Measurements from ENCODE around the gene SYNE2. TPM values are rescaled to one million over a fixed set of nuclear protein-coding genes. Genes with fewer than 3 reads are reported as not detected.

Gene SYNE2
- total RNA-seq, 2 donors from 2014 or later: 206 to 223 TPM

DNA sequence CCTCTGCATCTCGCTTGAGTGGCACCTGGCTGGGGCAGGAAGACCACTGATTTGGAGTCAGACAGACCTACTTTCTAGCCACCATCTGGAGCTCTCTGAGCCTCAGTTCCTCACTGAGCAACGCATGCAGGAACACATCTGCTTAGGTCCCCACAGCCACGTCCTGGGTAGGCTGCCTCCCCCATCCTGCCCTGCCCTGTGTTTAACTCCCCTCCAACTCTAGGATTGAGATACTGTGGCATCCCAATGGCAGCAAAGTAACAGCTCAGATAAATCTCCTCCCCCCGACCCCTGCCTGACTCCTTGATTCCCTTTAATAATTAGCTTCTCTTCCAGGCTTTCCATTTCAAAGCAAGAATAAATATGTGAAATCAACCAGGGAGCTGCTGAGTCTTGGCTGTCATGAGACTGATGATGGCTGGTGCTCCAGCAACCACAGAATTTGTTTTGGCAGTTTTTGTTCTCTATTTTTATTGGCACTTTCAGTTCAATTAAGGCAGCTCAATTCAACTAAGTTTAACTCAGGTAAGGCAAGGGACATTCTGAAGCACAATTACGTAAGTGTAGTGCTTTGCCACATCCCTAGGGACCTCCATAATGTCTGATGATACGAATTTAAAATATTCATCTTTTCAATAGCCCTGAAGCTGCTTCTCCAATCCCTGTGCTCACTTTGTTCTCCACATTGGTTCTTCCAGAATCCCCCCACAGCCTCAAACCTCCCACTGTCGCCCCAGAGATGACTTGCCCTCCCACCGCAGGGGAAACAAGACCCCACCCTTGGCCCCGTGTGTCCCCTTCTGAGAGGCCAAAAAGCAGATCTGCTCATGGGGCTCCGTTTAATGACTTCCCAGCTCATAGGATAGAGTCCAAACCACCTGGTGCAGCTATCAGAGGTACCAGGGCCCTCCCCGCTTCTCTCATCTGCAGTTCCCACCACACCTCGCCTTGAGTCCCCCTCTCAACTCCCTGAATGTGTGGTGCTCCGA is 383.1 kb downstream of the SYNE2 start:
- peak overlapping the region; percentile 64 for H3K4me3 Mint-ChIP-seq
- H3K4me1 Mint-ChIP-seq: peaks cover 27% of the 10 kb centered on the region
- no peak for DNase-seq
- no peaks in the 10 kb centered on the region for H3K9me3 ChIP-seq (ENCODE audit: control insufficient read depth, low read length, poor library complexity, severe bottlenecking)
- ATAC-seq: peak; percentile 64
- peak overlapping the region; percentile 87 for H3K27ac Mint-ChIP-seq
- no peaks in the 10 kb centered on the region for H3K36me3 Mint-ChIP-seq (ENCODE audit: low read depth)
- H3K27me3 Mint-ChIP-seq: peaks cover 7% of the 10 kb centered on the region

DNA sequence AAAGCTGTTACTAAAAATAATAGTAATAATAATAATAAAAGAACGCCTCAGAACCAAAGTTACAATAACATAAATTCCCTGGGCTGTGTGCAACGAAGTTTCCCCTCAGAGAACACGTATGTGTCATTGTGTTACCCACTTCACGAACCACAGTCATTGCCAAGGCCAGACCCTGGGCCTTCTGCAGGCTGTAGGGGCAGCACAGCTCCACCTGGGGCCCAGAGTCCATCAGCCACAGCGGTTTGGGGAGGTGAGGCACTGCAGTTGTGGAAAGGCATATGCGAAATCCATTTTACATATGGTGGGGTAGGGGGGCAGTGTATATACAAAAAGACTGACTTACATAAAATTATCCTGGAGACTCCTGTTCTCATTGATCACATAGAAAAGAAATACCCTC is 385.2 kb downstream of the SYNE2 start:
- no peak overlapping the region for H3K4me3 Mint-ChIP-seq
- no peaks in the 10 kb centered on the region for H3K9me3 ChIP-seq (ENCODE audit: control insufficient read depth, low read length, poor library complexity, severe bottlenecking)
- H3K27me3 Mint-ChIP-seq: peaks cover 20% of the 10 kb centered on the region
- ATAC-seq (no peak), DNase-seq (no peak)
- H3K27ac Mint-ChIP-seq: peak overlapping the region; percentile 63
- peaks cover 23% of the 10 kb centered on the region for H3K4me1 Mint-ChIP-seq
- H3K36me3 Mint-ChIP-seq (ENCODE audit: low read depth): no peaks in the 10 kb centered on the region

DNA sequence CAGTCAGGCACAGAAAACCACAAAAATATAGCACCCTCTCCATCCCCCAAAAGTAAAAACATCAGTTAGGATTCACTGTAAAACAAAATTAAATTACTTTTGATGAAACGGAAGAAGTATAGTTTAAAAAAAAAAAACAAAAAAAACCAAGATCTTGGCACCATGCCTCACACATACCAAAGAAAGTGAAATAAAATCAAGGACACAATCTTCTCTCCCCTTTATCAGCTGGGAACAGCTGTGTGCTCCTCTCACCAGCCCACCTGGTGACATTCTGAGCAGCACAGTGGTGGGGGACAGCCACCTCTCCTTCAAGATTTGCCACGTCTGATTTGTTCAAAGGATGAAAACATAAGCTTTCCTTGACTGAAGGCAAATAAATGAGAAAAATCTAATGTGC is 385.8 kb downstream of the SYNE2 start:
- Mint-ChIP-seq H3K4me3 (peak overlapping the region; percentile 31), H3K36me3 (ENCODE audit: low read depth) (no peaks in the 10 kb centered on the region), H3K4me1 (peaks cover 23% of the 10 kb centered on the region), H3K27ac (peak overlapping the region; percentile 63), H3K27me3 (peaks cover 21% of the 10 kb centered on the region)
- ATAC-seq (no peak), DNase-seq (no peak)
- no peaks in the 10 kb centered on the region for H3K9me3 ChIP-seq (ENCODE audit: control insufficient read depth, low read length, poor library complexity, severe bottlenecking)

DNA sequence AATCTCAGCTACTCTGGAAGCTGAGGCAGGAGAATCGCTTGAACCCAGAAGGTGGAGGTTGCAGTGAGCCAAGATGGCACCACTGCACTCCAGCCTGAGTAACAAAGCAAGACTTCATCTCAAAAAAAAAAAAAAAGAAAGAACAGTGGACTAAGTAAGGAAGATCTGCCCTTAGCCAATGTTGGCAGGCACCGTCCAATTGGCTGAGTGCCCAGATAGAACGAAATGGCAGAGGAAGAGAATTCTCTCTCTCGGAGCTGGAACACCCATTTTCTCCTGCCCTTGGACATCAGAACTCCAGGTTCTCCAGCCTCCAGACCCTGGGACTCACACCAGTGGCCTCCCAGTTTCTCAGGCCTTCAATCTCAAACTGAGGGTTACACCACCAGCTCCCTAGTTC is 391.5 kb downstream of the SYNE2 start:
- ATAC-seq (no peak), DNase-seq (no peak)
- peaks cover 52% of the 10 kb centered on the region for H3K27me3 Mint-ChIP-seq
- H3K27ac Mint-ChIP-seq: no peak overlapping the region
- peaks cover 10% of the 10 kb centered on the region for H3K36me3 Mint-ChIP-seq (ENCODE audit: low read depth)
- peaks cover 5% of the 10 kb centered on the region for H3K4me1 Mint-ChIP-seq
- H3K9me3 ChIP-seq (ENCODE audit: control insufficient read depth, low read length, poor library complexity, severe bottlenecking): no peaks in the 10 kb centered on the region
- no peak overlapping the region for H3K4me3 Mint-ChIP-seq

DNA sequence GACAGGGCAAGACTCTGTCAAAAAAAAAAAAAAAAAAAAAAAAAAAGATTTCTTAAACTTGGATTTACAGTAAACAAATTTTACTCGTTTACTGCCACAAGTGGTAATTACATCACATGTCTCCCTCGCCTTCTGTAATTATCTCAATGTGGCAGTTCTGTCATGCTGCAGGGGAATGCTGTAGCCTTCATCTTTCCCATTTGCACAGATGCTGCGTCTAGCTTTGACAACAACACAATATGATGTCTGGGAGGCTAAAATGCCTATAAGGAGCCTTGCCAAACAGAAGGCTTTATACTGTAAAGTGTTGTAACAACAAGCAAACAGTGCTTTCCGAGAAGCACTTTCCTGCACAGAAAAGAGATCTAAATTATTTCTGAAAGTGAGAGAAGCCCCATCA is 392.7 kb downstream of the SYNE2 start:
- Mint-ChIP-seq H3K4me1 (peaks cover 2% of the 10 kb centered on the region), H3K4me3 (no peak overlapping the region), H3K36me3 (ENCODE audit: low read depth) (peaks cover 10% of the 10 kb centered on the region), H3K27me3 (peaks cover 52% of the 10 kb centered on the region), H3K27ac (no peak overlapping the region)
- ATAC-seq: no peak
- no peaks in the 10 kb centered on the region for H3K9me3 ChIP-seq (ENCODE audit: control insufficient read depth, low read length, poor library complexity, severe bottlenecking)
- DNase-seq: no peak

DNA sequence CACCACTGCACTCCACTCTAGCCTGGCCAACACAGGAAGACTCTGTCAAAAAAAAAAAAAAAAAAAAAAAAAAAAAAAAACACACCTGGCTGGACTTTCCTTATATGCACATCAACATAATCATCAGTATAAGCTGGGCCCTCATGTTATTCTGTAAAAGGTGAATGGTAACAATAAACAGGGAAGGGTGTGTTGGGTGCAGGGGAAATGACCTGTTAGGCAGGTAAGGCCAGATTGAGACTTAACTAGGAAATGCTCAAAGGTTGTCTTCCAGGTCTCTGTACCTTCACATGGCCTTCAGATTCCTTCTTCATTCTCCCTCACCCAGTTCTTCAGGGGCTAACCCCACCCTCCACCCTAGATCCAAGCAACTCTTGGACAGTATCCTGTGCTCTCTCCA is 393.9 kb downstream of the SYNE2 start:
- H3K36me3 Mint-ChIP-seq (ENCODE audit: low read depth): peaks cover 10% of the 10 kb centered on the region
- H3K27ac Mint-ChIP-seq: no peak overlapping the region
- H3K4me3 Mint-ChIP-seq: no peak overlapping the region
- ATAC-seq (no peak), DNase-seq (no peak)
- H3K27me3 Mint-ChIP-seq: peaks cover 53% of the 10 kb centered on the region
- peaks cover 2% of the 10 kb centered on the region for H3K4me1 Mint-ChIP-seq
- H3K9me3 ChIP-seq (ENCODE audit: control insufficient read depth, low read length, poor library complexity, severe bottlenecking): no peaks in the 10 kb centered on the region

DNA sequence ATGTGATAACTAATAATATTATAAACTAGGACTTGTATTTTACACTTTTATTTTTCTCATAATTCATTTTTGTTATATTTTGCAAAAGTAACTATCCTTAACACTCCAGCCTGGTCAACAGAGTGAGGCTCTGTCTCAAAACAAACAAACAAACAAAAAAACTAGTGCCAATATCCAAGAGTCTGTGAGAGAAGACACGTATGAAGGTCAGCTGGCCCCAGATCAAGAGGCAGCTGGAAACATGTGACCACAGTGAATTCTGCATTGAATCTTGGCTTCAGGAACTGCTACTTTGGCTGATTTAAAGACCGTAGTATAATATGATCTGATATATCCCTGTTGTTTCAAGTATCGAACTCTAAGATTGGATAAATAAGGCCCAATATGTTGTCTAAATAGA is 394.4 kb downstream of the SYNE2 start:
- H3K9me3 ChIP-seq (ENCODE audit: control insufficient read depth, low read length, poor library complexity, severe bottlenecking): no peaks in the 10 kb centered on the region
- DNase-seq (no peak), ATAC-seq (no peak)
- H3K4me3 Mint-ChIP-seq: no peak overlapping the region
- peaks cover 2% of the 10 kb centered on the region for H3K4me1 Mint-ChIP-seq
- peaks cover 10% of the 10 kb centered on the region for H3K36me3 Mint-ChIP-seq (ENCODE audit: low read depth)
- no peak overlapping the region for H3K27ac Mint-ChIP-seq
- H3K27me3 Mint-ChIP-seq: peaks cover 50% of the 10 kb centered on the region

DNA sequence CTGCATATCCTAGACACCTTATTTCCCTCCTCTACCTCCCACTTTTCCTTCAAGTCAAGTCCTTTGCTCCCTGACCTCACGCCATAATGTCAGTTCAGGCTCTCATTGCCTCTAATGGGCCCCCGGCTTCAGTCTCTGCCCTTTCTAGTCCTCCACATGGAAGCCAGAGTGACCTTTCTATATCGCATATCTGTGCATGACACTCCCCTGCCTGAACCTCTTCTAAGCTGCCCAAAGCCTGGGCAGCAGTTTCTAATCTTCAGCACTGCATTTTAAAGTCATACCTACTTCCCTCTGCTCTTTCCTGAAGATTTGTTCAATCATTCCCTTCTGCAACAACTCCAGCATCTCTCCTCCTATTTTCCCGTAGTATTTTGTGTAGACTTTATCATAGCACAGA is 395.9 kb downstream of the SYNE2 start:
- Mint-ChIP-seq H3K4me3 (no peak overlapping the region), H3K27ac (no peak overlapping the region), H3K4me1 (peaks cover 2% of the 10 kb centered on the region), H3K27me3 (peaks cover 42% of the 10 kb centered on the region), H3K36me3 (ENCODE audit: low read depth) (peaks cover 10% of the 10 kb centered on the region)
- no peaks in the 10 kb centered on the region for H3K9me3 ChIP-seq (ENCODE audit: control insufficient read depth, low read length, poor library complexity, severe bottlenecking)
- DNase-seq (no peak), ATAC-seq (no peak)

DNA sequence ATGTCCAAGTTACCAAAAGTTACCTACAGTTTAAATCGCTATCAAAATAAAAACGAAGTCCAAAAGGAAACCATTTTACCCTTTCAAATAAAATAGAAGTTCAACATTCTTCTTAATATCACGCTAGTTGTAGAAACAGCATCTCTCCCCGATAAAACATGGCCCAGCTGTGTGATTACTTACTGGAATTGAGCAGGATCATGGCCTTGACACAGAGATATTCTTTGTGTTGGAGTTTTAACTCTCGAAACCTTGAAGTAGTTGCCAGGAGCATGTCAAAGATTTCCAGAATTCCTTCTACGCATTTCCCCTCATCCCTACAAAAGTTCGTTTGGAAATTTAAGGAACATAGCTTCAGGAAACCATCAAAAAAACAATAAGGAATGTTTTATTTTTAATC is 396.6 kb downstream of the SYNE2 start:
- H3K9me3 ChIP-seq (ENCODE audit: control insufficient read depth, low read length, poor library complexity, severe bottlenecking): no peaks in the 10 kb centered on the region
- Mint-ChIP-seq H3K4me1 (peaks cover 2% of the 10 kb centered on the region), H3K4me3 (no peak overlapping the region), H3K27ac (no peak overlapping the region), H3K27me3 (peaks cover 37% of the 10 kb centered on the region), H3K36me3 (ENCODE audit: low read depth) (peaks cover 10% of the 10 kb centered on the region)
- no peak for DNase-seq
- ATAC-seq: no peak

DNA sequence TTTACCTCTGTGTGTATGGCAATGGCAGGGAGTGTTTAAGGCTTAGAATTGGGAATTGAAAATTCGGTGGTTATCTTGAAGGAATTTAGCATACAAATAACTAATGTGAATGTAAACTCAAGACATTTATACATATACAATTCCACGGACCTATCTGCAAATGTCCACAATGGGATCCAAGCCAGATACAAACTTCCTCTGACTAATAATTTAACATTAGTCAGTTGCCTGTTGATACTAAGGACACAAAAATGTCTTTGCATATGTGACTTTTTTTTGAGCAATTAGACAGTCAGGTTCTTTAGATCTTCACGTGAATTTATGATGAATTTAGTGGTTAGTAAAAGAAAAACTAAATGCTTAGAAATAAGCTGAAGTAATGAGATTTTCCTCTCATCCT is 400.9 kb downstream of the SYNE2 start:
- peaks cover 17% of the 10 kb centered on the region for H3K27me3 Mint-ChIP-seq
- H3K4me3 Mint-ChIP-seq: no peak overlapping the region
- peaks cover under 1% of the 10 kb centered on the region for H3K4me1 Mint-ChIP-seq
- H3K36me3 Mint-ChIP-seq (ENCODE audit: low read depth): peaks cover 4% of the 10 kb centered on the region
- H3K9me3 ChIP-seq (ENCODE audit: control insufficient read depth, low read length, poor library complexity, severe bottlenecking): no peaks in the 10 kb centered on the region
- no peak for DNase-seq
- H3K27ac Mint-ChIP-seq: no peak overlapping the region
- no peak for ATAC-seq

DNA sequence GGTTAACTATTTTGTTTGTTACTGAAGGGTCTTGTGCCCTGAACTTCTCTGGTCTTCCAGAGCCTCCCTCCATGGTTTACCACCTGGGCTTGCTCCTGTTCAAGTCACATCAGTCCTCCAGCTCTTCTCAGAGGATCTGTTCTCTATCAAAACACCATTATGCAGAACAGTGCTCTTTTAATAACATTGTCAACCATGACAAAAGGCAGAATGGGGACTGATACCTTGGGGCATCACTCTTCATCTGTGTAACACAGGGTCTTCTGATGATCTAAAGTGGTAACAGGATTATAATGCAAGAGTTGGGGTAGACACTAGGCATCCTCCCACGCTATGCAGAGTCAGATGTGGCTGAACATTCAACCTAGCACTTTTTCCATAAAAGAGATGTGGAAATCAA is 403.0 kb downstream of the SYNE2 start:
- Mint-ChIP-seq H3K4me3 (no peak overlapping the region), H3K4me1 (no peaks in the 10 kb centered on the region), H3K27me3 (peaks cover 3% of the 10 kb centered on the region), H3K36me3 (ENCODE audit: low read depth) (no peaks in the 10 kb centered on the region), H3K27ac (no peak overlapping the region)
- DNase-seq (no peak), ATAC-seq (no peak)
- H3K9me3 ChIP-seq (ENCODE audit: control insufficient read depth, low read length, poor library complexity, severe bottlenecking): no peaks in the 10 kb centered on the region

DNA sequence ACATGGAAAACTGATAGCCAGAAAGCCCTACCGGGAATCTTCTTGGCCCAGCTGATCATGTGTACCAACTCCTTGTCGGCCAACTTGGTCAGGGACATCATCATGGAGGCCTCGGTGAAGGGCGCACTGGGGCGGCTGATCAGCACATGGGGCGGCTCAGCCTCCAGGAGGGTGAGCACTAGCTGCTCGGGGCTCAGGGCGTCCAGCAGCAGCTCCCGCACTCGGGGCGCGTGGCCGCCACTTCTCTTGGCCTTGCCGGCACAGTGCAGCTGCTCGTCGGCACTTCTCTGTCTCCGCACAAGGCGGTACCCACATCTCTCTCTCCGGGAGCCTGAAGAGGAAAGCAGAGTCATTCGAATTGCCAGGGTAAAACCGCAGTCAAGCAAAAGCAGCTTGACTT is 407.6 kb downstream of the SYNE2 start:
- H3K27ac Mint-ChIP-seq: no peak overlapping the region
- no peak for ATAC-seq
- no peaks in the 10 kb centered on the region for H3K27me3 Mint-ChIP-seq

DNA sequence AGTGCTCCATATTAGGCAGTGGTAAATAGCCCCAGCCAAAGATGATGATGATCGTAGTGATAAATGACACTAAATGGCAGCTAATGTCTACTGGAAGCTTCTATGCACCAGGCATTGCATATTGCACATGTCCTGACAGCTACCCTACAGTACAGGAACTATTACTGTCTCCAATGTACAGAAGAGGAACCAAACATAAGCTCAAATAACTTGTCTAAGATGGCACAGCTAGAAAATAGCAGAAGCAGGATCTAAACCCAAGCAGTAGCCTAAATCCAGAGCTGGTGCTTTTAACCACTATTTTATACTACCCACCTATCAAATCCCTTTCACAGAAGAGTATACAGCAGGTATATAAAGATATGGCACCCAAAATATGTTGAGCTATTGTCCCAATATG is 412.4 kb downstream of the SYNE2 start:
- Mint-ChIP-seq H3K4me3 (no peak overlapping the region), H3K36me3 (ENCODE audit: low read depth) (no peaks in the 10 kb centered on the region)
- ATAC-seq: no peak

More for the DNA sequence above, 407.6 kb downstream of the SYNE2 start:
- Mint-ChIP-seq H3K36me3 (ENCODE audit: low read depth) (no peaks in the 10 kb centered on the region), H3K4me1 (no peaks in the 10 kb centered on the region), H3K4me3 (no peak overlapping the region)
- DNase-seq: no peak
- no peaks in the 10 kb centered on the region for H3K9me3 ChIP-seq (ENCODE audit: control insufficient read depth, low read length, poor library complexity, severe bottlenecking)

DNA sequence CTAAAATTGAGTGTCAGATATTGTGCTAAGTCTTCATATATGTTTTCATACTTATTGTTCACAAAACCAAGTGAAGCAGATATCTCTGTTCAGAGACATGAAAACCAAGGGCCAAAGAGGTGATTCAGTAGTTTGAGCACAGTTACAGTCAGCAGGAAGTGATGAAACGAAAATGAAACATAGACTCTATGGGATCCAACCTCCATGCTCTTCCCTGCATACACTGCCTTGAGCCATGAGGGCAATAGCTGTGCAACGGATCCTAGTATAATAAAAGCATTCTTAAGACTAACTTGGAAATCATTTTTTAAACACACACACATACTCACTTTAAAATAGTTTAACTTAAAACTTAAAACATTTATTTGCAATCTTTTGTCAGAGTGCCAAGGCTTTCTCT is 413.4 kb downstream of the SYNE2 start:
- Mint-ChIP-seq H3K27me3 (no peaks in the 10 kb centered on the region), H3K27ac (peak overlapping the region; percentile 2), H3K4me1 (peaks cover 13% of the 10 kb centered on the region), H3K4me3 (no peak overlapping the region), H3K36me3 (ENCODE audit: low read depth) (no peaks in the 10 kb centered on the region)
- DNase-seq (no peak), ATAC-seq (no peak)
- no peaks in the 10 kb centered on the region for H3K9me3 ChIP-seq (ENCODE audit: control insufficient read depth, low read length, poor library complexity, severe bottlenecking)

More for the DNA sequence above, 412.4 kb downstream of the SYNE2 start:
- no peak for DNase-seq
- H3K9me3 ChIP-seq (ENCODE audit: control insufficient read depth, low read length, poor library complexity, severe bottlenecking): no peaks in the 10 kb centered on the region
- Mint-ChIP-seq H3K27me3 (no peaks in the 10 kb centered on the region), H3K27ac (no peak overlapping the region), H3K4me1 (peaks cover 13% of the 10 kb centered on the region)

Data from T-helper 17 cell (primary cell).